Endothelial cell of umbilical vein (primary cell): ENCODE data around the gene MPDZ.

Experiments used
- CTCF ChIP-seq, 2 donors: IDR thresholded peaks; 1 replicate in 1 of 2; 2 replicates in 1 of 2; pipeline ENCODE4 v1.5.1; 2011; ENCODE audit warnings: low read length in 2 of 2, mild to moderate bottlenecking in 2 of 2, moderate library complexity in 2 of 2, control low read depth in 1 of 2, inconsistent platforms in 1 of 2, low read depth in 1 of 2; ENCODE audit not compliant: insufficient read depth in 1 of 2; ENCODE audit errors: extremely low read depth in 1 of 2
- EZH2 ChIP-seq: IDR thresholded peaks from 2 replicates; pipeline ENCODE4 v1.6.1; 2012; ENCODE audit warnings: borderline replicate concordance, low read depth, mild to moderate bottlenecking, moderate library complexity, low read length, inconsistent platforms; ENCODE audit not compliant: severe bottlenecking
- FOS ChIP-seq: IDR thresholded peaks from 2 replicates; pipeline ENCODE4 v1.6.1; 2011; ENCODE audit warnings: mild to moderate bottlenecking, low read length, moderate library complexity, borderline replicate concordance; ENCODE audit not compliant: insufficient read depth
- GATA2 ChIP-seq: IDR thresholded peaks from 2 replicates; pipeline ENCODE4 v1.7.0; 2011; ENCODE audit warnings: low read depth, mild to moderate bottlenecking, moderate library complexity, mixed read lengths, low read length; ENCODE audit not compliant: insufficient read length, insufficient read depth
- MAX ChIP-seq: IDR thresholded peaks from 2 replicates; pipeline ENCODE4 v1.6.1; 2011; ENCODE audit not compliant: insufficient read depth, insufficient read length
- MYC ChIP-seq: IDR thresholded peaks from one replicate; pipeline ENCODE4 v1.6.1; 2011; ENCODE audit warnings: mild to moderate bottlenecking, low read depth, low read length
- POLR2A ChIP-seq: IDR thresholded peaks from 2 replicates; pipeline ENCODE4 v1.6.1; 2012; ENCODE audit warnings: low read depth, mild to moderate bottlenecking, control low read depth, low read length
- POLR2AphosphoS5 ChIP-seq: IDR thresholded peaks from 2 replicates; pipeline ENCODE4 v1.6.1; 2012; ENCODE audit warnings: low read depth, mild to moderate bottlenecking, control low read depth, low read length, moderate library complexity; ENCODE audit not compliant: insufficient read depth

- TF ChIP-seq CTCF (IDR thresholded peaks at IDR 0.05; ENCODE audit: extremely low read depth in 1 of 2, insufficient read depth in 1 of 2, low read depth in 1 of 2, low read length in 2 of 2), result no peak
- TF ChIP-seq EZH2, result no peak
- TF ChIP-seq POLR2A, result no peak
- no peak for TF ChIP-seq MYC
- no peak for TF ChIP-seq FOS
- no peak for TF ChIP-seq MAX
- TF ChIP-seq GATA2, result no peak
- TF ChIP-seq POLR2AphosphoS5, result no peak
These were observed 137.9 kb downstream of the MPDZ start for GRCh38 chr9:13141629-13142028.
